Measurements from ENCODE around the gene CCDC8.

GRCh38 chr19:46427518-46428045, 14.2 kb upstream of the CCDC8 start:
- TF ChIP-seq CTCF (IDR thresholded peaks at IDR 0.05) (no peak), POLR2A (IDR thresholded peaks at IDR 0.05) (no peak), EP300 (IDR thresholded peaks at IDR 0.05) (no peak)

Measured in tibial nerve (tissue), 4 donors.